ENCODE measurements around the gene SCAP. TPM values are rescaled to one million over a fixed set of nuclear protein-coding genes. Genes with fewer than 3 reads are reported as not detected.
"Not testable (repeated sequence)": the region's sequence is repeated elsewhere in the genome, so short reads cannot be mapped to it uniquely, and the experiment has no call there.

Gene SCAP
- total RNA-seq, 1 donor from 2014 or later, result 91.4 TPM

GRCh38 chr3:47399531-47400270 is 76.0 kb downstream of the SCAP start:
- no peak for DNase-seq (ENCODE audit: low read depth)

GRCh38 chr3:47399016-47399415 is 76.7 kb downstream of the SCAP start:
- no peak for DNase-seq (ENCODE audit: low read depth)

GRCh38 chr3:47398228-47398627 is 77.5 kb downstream of the SCAP start:
- no peak for DNase-seq (ENCODE audit: low read depth)

GRCh38 chr3:47394881-47395280 is 80.9 kb downstream of the SCAP start:
- no peak for DNase-seq (ENCODE audit: low read depth)

- peak; percentile 61 for DNase-seq (ENCODE audit: low read depth)
Observed at GRCh38 chr3:47394140-47394870, 81.4 kb downstream of the SCAP start.

- no peak for DNase-seq (ENCODE audit: low read depth)
Observed at GRCh38 chr3:47392933-47393332, 82.8 kb downstream of the SCAP start.

- no peak for DNase-seq (ENCODE audit: low read depth)
Observed at GRCh38 chr3:47385796-47386195, 89.9 kb downstream of the SCAP start.

- DNase-seq (ENCODE audit: low read depth), result peak; percentile 19
Observed at GRCh38 chr3:47385007-47385406, 90.7 kb downstream of the SCAP start.

- no peak for DNase-seq (ENCODE audit: low read depth)
Observed at GRCh38 chr3:47384425-47384824, 91.3 kb downstream of the SCAP start.

- peak; percentile 65 for DNase-seq (ENCODE audit: low read depth)
Observed at GRCh38 chr3:47381317-47382157, 94.2 kb downstream of the SCAP start.

- peak; percentile 96 for DNase-seq (ENCODE audit: low read depth)
Observed at GRCh38 chr3:47380601-47381316, 95.0 kb downstream of the SCAP start, which contains the start of gene PTPN23. Gene PTPN23, plus strand, starts transcription at chr3:47381021. Its CDS starts 76 bp downstream, at chr3:47381097.

- DNase-seq (ENCODE audit: low read depth), result no peak
Observed at GRCh38 chr3:47380026-47380600, 95.6 kb downstream of the SCAP start.

GRCh38 chr3:47379411-47379899 is 96.3 kb downstream of the SCAP start:
- no peak for DNase-seq (ENCODE audit: low read depth)

GRCh38 chr3:47378869-47379268 is 96.9 kb downstream of the SCAP start:
- DNase-seq (ENCODE audit: low read depth), result no peak

- DNase-seq (ENCODE audit: low read depth), result no peak
Observed at GRCh38 chr3:47377186-47377585, 98.6 kb downstream of the SCAP start.

- DNase-seq (ENCODE audit: low read depth), result no peak
Observed at GRCh38 chr3:47376393-47376792, 99.3 kb downstream of the SCAP start.

GRCh38 chr3:47374587-47374986 is 101.2 kb downstream of the SCAP start:
- no peak for DNase-seq (ENCODE audit: low read depth)

- no peak for DNase-seq (ENCODE audit: low read depth)
Observed at GRCh38 chr3:47370887-47371697, 104.6 kb downstream of the SCAP start.

- DNase-seq (ENCODE audit: low read depth), result not testable (repeated sequence)
Observed at GRCh38 chr3:47370020-47370419, 105.7 kb downstream of the SCAP start.

GRCh38 chr3:47367631-47368030 is 108.1 kb downstream of the SCAP start:
- DNase-seq (ENCODE audit: low read depth), result no peak

Data from renal cortical epithelial cell (primary cell).